Measurements from ENCODE around the gene VPS37D. TPM values are rescaled to one million over a fixed set of nuclear protein-coding genes. Genes with fewer than 3 reads are reported as not detected.

The VPS37D gene
- polyA plus RNA-seq, 1 donor from 2014 or later, result 52.7 TPM

- H3K36me3 ChIP-seq (ENCODE audit: insufficient read depth, low read length), result no peaks in the 10 kb centered on the region
- TF ChIP-seq, protein P1, sequence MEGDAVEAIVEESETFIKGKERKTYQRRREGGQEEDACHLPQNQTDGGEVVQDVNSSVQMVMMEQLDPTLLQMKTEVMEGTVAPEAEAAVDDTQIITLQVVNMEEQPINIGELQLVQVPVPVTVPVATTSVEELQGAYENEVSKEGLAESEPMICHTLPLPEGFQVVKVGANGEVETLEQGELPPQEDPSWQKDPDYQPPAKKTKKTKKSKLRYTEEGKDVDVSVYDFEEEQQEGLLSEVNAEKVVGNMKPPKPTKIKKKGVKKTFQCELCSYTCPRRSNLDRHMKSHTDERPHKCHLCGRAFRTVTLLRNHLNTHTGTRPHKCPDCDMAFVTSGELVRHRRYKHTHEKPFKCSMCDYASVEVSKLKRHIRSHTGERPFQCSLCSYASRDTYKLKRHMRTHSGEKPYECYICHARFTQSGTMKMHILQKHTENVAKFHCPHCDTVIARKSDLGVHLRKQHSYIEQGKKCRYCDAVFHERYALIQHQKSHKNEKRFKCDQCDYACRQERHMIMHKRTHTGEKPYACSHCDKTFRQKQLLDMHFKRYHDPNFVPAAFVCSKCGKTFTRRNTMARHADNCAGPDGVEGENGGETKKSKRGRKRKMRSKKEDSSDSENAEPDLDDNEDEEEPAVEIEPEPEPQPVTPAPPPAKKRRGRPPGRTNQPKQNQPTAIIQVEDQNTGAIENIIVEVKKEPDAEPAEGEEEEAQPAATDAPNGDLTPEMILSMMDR (IDR thresholded peaks at IDR 0.05; ENCODE audit: poor library complexity, severe bottlenecking), result peak; percentile 44
- TF ChIP-seq REST (IDR thresholded peaks at IDR 0.05; ENCODE audit: borderline replicate concordance) (no peak), SMC3 (conservative IDR thresholded peaks at IDR 0.05; ENCODE audit: poor library complexity) (peak; percentile 24)
- no peaks in the 10 kb centered on the region for H3K9me3 ChIP-seq (ENCODE audit: low read length)
- H3K9ac ChIP-seq (ENCODE audit: low read length), result peak overlapping the region; percentile 39
- peaks cover 44% of the 10 kb centered on the region for H3K27me3 ChIP-seq (ENCODE audit: insufficient read depth, low read depth, low read length)
- H3K4me2 ChIP-seq (ENCODE audit: low read length), result no peak overlapping the region
- H3K27ac ChIP-seq (ENCODE audit: low read length), result no peak overlapping the region
- H3F3A ChIP-seq (ENCODE audit: insufficient read depth, low read length, poor library complexity, severe bottlenecking), result no peaks in the 10 kb centered on the region
- H2AFZ ChIP-seq (ENCODE audit: low read depth, low read length), result no peak overlapping the region
- H3K4me3 ChIP-seq (ENCODE audit: low read length), result peak overlapping the region; percentile 65
- H3K9me2 ChIP-seq (ENCODE audit: insufficient read depth, low read length), result no peaks in the 10 kb centered on the region
- H3K79me2 ChIP-seq (replicated peaks; ENCODE audit: insufficient read depth, low read length), result no peaks in the 10 kb centered on the region
- no peaks in the 10 kb centered on the region for H4K20me1 ChIP-seq (ENCODE audit: insufficient read depth)
Measured at GRCh38 chr7:73647725-73648592, 19.7 kb upstream of the VPS37D start.

GRCh38 chr7:73648593-73649332 lies 18.9 kb upstream of the VPS37D start:
- no peaks in the 10 kb centered on the region for H4K20me1 ChIP-seq (ENCODE audit: insufficient read depth)
- no peak overlapping the region for H3K4me2 ChIP-seq (ENCODE audit: low read length)
- H3F3A ChIP-seq (ENCODE audit: insufficient read depth, low read length, poor library complexity, severe bottlenecking), result no peaks in the 10 kb centered on the region
- H3K27ac ChIP-seq (ENCODE audit: low read length), result no peak overlapping the region
- no peaks in the 10 kb centered on the region for H3K9me3 ChIP-seq (ENCODE audit: low read length)
- no peaks in the 10 kb centered on the region for H3K36me3 ChIP-seq (ENCODE audit: insufficient read depth, low read length)
- no peaks in the 10 kb centered on the region for H3K79me2 ChIP-seq (replicated peaks; ENCODE audit: insufficient read depth, low read length)
- no peaks in the 10 kb centered on the region for H3K9me2 ChIP-seq (ENCODE audit: insufficient read depth, low read length)
- H3K4me3 ChIP-seq (ENCODE audit: low read length), result no peak overlapping the region
- H3K9ac ChIP-seq (ENCODE audit: low read length), result no peak overlapping the region
- no peak overlapping the region for H2AFZ ChIP-seq (ENCODE audit: low read depth, low read length)
- no peak for TF ChIP-seq TAF1 (IDR thresholded peaks at IDR 0.05; ENCODE audit: low read depth)
- TF ChIP-seq MXI1 (conservative IDR thresholded peaks at IDR 0.05; ENCODE audit: poor library complexity, severe bottlenecking), result no peak
- TF ChIP-seq REST (IDR thresholded peaks at IDR 0.05; ENCODE audit: borderline replicate concordance), result no peak
- no peak for TF ChIP-seq EZH2 (IDR thresholded peaks at IDR 0.05; ENCODE audit: borderline replicate concordance, insufficient read depth, low read length, poor library complexity, severe bottlenecking)
- TF ChIP-seq RAD21 (conservative IDR thresholded peaks at IDR 0.05), result no peak
- no peak for TF ChIP-seq EP300 (conservative IDR thresholded peaks at IDR 0.05; ENCODE audit: poor library complexity, severe bottlenecking)
- TF ChIP-seq, protein P1 (IDR thresholded peaks at IDR 0.05; ENCODE audit: poor library complexity, severe bottlenecking), result no peak
- TF ChIP-seq POLR2AphosphoS5 (IDR thresholded peaks at IDR 0.05), result no peak
- no peak for TF ChIP-seq SMC3 (conservative IDR thresholded peaks at IDR 0.05; ENCODE audit: poor library complexity)
- peaks cover 44% of the 10 kb centered on the region for H3K27me3 ChIP-seq (ENCODE audit: insufficient read depth, low read depth, low read length)
